Stimulated activated CD8-positive, alpha-beta memory T cell treated with anti-CD3 and anti-CD28 coated beads, Interleukin-12 subunit alpha, Interleukin-12 subunit beta, amount 100 ng/mL, for 24 hours (primary cell): Measurements from ENCODE around the gene KIF1A.

Experiments
- DNase-seq: peaks from one replicate; pipeline ENCODE4 v3.0.0-alpha.2; 2020; ENCODE audit errors: extremely low read depth

The KIF1A gene

GRCh38 chr2:240803191-240803590 is 16.8 kb downstream of the KIF1A start:
- DNase-seq = no peak

- DNase-seq = no peak
These were observed 20.8 kb downstream of the KIF1A start for GRCh38 chr2:240799033-240799820.

- DNase-seq = no peak
These were observed 21.6 kb downstream of the KIF1A start for GRCh38 chr2:240798327-240798905.

- no peak for DNase-seq
These were observed 22.1 kb downstream of the KIF1A start for GRCh38 chr2:240797914-240798313.

GRCh38 chr2:240797500-240797895 is 22.5 kb downstream of the KIF1A start:
- DNase-seq = no peak

- DNase-seq = no peak
These were observed 23.2 kb downstream of the KIF1A start for GRCh38 chr2:240796543-240797499.

- no peak for DNase-seq
These were observed 24.0 kb downstream of the KIF1A start for GRCh38 chr2:240795916-240796510.

- no peak for DNase-seq
These were observed 24.6 kb downstream of the KIF1A start for GRCh38 chr2:240795454-240795853.

- DNase-seq = no peak
These were observed 25.8 kb downstream of the KIF1A start for GRCh38 chr2:240794178-240794721.

GRCh38 chr2:240793313-240794177 is 26.5 kb downstream of the KIF1A start:
- no peak for DNase-seq

GRCh38 chr2:240792629-240793312 is 27.2 kb downstream of the KIF1A start:
- no peak for DNase-seq

GRCh38 chr2:240791821-240792628 is 28.0 kb downstream of the KIF1A start:
- no peak for DNase-seq

- no peak for DNase-seq
These were observed 28.7 kb downstream of the KIF1A start for GRCh38 chr2:240791221-240791800.

GRCh38 chr2:240790370-240791220 is 29.4 kb downstream of the KIF1A start:
- DNase-seq = no peak

- DNase-seq = no peak
These were observed 30.3 kb downstream of the KIF1A start for GRCh38 chr2:240789501-240790369.

- DNase-seq = no peak
These were observed 31.0 kb downstream of the KIF1A start for GRCh38 chr2:240789051-240789453.

GRCh38 chr2:240788482-240788881 is 31.5 kb downstream of the KIF1A start:
- DNase-seq = no peak
